GM19023 (cell line): Measurements from ENCODE around the gene GDF15.

ENCODE experiments used
- ATAC-seq: cut with Tn5 transposase; IDR thresholded peaks from one replicate; pipeline ENCODE4 v1.9.1; 2021; ENCODE audit warnings: mild to moderate bottlenecking, moderate library complexity; ENCODE audit not compliant: unreplicated experiment

GDF15 gene

DNA sequence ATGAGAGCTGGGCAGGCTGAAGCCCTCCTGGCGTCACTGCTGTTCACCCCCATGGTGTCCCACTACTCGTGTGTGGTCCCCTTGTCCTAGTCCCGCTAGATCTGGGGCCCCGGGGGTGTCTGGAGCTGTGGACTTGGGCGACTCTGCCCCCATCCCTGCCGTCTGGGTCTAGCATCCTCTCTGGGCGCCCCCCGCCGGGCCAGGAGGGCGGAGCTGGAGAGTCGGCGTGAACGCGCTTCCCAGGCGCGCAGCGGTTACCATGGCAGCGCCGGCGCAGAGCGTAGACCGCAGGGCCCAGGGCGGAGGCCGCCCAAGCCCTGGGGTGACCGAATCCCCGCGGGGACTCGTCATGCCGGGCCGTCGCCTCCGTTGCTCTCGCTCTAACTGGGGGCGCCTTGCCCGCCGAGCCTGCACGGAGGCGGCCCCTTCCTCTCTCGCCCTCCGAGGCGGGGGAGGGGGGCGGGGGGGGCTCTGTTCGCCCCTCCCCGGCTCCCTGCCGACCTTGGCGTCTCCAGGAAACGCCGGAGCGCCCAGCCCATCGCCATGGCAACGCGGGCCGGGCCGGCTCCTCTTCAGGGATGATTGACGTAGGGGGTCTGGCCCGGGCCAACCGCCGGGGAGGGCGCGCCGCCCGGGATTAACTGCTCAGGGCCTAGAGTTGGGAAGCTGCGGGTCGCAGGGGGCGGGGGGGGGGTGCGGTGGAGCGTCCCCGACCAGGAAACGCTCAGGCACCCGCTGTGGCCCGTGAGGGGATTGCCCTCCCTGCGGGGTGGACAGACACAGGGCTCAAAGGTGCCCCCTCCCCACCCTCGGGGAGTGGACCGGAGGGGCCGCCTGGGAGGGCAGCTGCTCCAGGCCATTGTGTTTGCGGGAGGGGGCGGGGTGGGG is 43.1 kb downstream of the GDF15 start:
- peak; percentile 62 for ATAC-seq

DNA sequence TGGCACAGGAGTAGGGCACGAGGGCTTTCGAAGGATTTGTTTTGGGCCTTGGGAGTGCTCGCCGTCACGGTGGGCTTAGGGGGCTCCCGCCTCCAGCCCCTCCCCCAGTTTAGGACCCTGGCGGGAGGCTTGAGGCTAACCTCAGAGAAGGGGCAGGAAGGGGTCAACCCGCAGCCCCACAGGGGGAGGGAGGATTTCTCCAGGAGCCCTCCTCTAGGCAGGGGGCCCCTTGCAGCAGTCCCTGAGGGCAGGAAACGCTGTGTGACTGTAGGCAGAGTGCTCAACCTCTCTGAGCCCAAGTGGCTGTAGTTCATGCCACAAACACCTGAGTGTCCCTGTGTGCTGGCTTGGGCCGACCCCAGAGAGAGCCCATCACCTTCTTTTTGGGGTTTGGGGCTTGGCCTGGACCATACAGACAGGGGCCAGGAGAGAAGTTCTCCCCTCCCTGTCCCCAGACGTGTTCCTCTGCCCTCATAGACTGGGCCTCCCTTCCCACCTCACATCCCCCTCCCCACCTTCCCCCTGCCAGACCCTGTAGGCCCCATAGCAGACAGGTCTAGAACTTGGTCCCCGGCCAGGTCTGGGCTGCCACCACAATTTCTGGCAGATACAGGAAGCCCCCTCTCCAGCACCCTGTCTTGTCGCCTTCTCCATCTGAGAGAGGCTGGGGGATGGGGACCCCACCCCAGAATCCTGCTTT is 43.9 kb downstream of the GDF15 start:
- ATAC-seq, result no peak

DNA sequence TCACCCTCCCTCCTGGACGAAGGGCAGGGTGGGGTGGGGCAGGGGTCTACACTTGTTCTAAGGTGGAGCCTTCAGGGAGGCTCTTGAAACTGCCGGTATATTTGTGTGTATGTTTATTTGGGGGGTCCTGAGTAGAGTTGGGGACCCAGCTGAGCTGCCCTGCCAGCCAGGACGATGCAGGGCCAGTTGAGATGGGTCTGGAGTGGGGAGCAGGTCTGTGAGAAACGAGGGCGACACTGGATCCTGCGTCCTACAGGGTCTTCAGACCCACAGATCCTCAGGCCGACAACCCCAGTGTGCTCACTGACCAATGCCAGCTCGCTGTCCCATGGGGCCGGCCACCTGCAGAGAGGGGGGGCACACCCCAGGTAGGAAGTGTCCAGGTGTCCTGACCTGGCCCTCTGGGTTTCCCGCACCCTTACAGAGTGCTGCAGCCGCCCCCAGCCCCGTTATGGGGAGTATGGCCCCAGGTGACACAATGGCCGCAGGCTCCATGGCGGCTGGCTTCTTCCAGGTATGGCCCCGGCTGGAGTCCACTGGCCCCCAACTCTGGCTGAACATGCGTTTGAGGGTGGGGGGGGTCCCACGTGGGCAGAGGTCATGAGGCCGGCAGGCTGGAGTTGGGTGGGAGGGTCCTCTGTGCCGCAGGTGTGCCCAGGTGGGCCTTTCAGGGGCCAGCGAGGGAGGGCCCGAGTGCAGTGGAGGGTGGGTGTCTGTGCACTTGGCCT is 44.6 kb downstream of the GDF15 start:
- ATAC-seq, result no peak

DNA sequence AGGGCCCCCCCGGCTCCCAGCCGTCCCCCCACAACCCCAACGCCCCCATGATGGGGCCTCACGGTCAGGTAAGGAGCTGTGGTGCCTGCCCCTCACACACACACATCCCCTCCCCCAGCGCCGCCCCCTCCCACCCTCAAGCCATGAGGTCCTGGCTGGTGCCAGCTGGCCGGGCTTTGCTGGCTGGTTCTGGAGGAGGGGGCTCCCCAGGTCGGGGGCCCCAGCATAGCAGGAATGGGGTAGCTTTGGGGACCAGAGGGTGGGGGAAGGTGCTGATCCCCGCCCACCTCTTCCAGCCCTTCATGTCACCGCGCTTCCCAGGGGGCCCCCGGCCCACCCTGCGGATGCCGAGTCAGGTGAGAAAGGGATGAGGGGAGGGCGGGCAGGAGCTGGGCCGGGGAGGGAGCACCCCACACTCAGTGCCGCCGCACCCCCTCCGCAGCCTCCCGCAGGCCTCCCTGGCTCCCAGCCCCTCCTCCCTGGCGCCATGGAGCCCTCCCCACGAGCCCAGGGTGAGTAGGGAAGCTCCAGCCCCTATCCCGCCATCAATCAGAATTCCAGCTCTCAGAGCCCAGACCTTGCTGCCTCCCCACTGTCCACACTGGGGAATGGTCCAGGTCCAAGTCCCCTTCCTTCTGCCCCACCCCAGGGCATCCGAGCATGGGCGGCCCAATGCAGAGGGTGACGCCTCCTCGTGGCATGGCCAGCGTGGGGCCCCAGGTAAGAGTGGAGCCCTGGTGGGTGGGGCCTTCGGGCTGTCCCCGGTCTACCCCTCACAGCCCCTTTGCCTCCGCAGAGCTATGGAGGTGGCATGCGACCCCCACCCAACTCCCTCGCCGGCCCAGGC is 45.6 kb downstream of the GDF15 start:
- no peak for ATAC-seq

DNA sequence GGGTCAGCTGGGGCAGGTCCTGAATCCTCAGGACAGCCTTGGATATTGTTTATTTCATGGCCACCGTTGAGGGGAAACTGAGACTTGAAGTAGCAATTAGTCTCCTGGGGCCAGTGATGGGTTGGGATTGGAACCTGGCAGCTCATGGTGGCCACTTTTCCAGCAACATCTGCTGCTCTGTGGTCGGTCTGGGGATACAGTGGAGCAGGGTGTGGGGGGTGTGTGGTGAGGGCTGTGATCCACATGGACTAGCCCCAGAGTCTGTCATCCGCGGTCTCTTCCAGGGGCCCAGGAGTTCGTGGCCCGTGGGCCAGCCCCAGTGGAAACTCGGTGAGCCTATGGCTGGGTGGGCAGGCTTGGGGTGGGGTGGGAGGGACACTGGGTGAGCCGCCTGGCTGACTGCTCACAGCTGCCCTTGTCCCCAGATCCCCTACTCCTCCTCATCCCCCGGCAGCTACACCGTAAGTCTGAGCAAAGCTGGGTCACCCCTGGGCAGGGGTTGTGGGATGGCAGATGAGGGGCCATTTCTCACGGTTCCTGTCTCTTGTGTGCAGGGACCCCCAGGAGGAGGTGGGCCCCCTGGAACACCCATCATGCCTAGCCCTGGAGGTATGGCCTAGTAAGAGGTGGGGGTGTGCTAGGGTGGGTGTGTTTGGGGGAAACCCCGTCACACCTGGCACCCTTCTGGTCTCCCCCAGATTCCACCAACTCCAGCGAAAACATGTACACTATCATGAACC is 46.5 kb downstream of the GDF15 start:
- no peak for ATAC-seq

DNA sequence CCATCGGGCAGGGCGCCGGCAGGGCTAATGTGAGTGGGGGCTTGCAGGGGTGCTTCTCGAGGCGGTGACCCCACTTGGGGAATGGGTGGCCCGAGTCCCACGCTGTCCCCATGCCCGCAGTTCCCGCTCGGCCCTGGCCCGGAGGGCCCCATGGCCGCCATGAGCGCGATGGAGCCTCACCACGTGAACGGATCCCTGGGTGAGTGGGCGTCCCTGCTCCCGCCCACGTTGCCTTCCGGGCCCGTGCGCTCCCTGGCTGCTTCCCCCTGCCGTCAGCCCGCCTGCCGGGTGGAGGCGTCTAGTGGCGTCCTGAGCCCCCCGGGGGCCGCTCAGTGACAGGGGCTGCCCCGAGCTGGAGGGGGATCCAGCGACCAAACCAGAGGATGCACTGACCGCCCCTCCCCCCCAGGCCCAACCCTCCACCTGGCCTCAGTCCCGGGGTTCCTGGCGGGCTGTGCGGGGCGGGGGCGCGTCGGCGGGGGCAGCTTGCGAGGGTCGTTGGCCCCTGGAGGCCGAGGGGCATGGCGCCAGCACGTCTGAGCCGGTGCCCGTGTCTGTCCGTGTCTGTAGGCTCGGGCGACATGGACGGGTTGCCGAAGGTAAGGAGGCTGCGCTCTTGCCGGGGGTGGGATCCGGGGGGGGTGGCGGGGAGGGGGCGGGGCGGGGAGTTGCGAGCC is 47.2 kb downstream of the GDF15 start:
- ATAC-seq, result no peak

DNA sequence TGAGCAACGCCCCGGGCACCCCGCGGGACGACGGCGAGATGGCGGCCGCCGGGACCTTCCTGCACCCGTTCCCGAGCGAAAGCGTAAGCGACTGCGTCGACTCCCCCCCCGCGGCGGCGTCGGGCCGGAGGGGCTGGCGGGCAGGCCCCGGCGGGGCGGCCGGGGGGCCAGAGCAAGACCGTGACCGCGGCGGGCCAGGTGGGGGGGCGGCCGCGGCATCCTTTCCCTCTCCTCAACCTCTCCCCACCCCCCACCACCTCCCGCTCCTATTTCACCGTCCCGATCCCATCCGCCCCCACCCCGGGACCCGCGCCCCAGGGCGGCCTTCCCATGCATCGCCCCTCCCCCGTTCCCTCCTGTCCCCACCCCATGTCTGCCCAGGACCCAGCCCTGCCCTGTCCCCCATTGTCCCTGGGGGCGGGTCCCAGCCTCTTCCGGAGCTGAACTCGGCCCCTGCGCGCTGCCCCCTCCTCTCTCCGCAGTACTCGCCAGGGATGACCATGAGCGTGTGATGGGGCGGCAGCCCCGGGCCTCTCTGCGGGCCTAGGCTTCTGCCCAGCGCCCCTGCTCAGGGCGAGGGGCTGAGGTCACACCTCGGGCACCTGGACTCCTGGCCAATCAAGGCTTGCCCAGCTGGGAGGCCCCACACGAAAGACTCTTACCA is 47.9 kb downstream of the GDF15 start:
- no peak for ATAC-seq

DNA sequence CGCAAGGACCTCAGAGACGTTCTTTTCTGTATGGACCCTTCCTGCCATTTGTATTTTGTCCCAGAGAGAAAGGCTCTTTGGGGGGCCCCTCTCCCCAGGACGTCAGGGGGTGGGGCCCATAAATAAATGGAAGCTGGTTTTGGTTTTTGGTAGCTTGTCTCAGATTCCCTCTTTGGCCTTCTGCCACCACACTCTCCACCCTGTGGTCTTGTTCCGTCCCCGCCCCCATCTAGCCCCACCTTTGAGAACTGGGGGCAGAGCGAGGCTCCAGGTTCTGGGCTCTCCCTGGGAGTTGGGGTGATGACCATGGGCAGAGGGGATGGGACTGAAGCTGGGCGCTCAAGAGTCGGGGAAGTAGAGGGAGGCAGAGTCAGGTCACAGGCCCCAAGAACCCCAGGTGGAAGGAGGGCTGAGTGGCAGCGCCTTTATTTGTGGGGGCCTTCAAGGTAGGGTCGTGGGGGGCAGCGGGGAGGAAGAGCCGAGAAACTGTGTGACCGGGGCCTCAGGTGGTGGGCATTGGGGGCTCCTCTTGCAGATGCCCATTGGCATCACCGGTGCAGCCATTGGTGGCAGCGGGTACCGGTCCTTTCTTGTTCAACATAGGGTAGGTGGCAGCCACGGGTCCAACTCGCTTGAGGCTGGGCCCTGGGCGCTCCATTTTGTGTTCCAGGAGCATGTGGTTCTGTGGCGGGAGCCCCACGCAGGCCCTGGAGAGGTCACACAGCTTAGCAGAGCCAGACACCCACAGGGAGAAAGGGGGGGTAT is 48.6 kb downstream of the GDF15 start:
- no peak for ATAC-seq

DNA sequence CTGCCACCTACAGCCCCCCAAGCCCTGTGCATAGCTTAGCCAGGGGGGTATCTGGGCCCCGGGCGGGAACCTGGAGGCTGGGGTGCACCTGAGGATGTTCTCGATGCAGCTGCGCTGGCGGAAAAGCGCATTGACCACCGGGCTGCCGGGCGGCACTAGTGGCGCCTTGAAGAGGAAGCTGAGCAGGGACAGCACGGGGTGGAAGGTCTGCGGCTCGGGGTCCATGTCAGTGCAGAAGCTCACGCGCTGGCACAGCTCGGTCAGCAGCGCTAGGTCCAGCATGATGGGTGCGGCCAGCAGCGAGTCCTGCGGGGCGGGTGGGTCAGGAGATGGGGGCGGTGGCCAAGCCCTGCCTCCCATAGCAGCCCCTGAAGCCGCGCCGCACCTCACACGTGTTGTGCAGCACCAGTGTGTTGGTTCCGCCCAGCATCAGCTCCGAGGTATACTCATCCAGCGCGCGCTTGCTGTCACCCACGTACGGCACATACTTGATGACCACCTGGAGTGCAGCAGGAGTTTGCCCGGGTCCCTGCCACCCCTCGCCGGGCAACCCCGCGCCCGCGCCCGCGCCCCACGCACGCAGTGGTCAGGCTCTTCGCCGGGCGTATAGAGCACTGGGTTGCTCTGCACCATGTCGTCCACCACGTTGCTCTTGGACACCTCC is 49.4 kb downstream of the GDF15 start:
- ATAC-seq, result no peak

DNA sequence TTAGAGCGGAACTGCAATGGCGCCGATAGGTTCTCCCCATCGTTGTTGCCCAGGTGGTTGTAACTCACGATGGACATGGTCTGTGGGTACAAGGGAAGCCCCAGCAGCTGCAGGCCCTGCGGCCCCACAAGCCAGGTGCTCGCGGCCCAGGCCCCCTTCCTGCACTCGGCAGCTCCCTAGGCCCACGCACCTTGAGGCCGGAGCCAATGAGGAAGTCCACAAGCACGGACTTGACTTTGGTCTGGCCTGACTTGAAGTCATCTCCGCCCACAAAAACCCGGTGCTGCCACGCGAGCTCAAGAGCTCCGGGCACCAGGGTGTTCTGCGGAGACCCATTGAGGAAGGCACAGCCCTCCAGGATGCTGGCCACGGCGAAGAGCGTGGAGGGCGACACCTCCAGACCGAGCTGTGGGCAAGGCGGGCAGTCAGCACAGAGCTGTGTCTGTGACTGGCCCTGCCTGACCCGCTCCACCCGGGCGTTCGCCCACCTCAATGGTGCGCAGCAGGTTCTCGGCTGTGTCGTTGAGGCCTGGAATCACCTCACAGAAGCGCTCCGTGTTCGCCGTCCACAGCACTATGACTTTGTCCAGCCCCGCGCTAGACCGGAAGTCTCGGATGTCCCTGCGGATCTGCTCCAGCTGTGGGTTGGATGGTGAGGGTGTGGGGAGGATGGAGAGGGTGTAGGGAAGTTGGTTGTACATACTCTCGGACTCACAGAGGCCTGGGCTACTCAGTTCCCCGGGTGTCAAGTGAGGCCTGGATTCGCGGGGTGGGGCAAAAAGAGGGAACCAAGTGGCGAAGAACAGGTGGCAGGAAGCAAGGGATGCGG is 50.1 kb downstream of the GDF15 start:
- no peak for ATAC-seq

DNA sequence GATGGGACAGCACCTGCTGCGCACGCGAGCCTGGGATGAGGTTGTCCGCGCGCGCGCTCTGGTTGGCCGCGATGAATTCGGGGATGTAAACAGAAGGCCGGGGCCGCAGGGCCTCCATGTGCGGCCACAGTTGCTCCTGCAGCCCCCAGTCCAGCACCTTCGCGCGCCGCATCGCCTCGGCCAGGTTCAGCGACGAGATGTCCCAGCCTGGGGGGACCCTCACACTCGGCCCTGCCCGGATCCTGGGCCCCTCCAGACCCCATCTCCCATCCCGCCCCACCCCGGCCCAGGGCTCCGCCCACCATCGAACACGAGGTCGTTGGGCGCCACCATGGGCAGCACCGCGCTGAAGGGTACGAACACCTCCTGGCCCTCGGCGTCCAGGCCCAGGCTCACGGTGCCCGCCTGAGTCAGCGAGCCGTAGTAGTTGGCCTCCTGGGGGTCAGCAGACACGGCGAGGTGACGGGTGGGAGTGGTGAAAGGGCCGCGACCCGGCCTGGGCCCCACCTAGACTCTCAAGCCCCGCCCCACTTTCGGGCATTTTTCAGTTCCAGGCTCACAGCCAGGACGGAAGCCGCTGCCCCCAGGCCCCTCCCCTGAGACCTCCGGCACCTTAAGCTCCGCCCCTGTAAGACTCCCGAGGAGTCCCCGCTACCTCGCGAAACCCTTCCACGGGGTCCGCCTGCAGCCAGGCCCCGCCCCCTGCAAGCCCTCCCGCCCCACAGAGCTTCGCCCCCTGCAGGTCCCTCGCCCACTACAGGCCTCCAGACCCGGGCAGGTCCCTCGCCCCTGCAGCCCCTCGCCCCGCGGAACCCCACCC is 50.9 kb downstream of the GDF15 start:
- ATAC-seq, result peak; percentile 40

DNA sequence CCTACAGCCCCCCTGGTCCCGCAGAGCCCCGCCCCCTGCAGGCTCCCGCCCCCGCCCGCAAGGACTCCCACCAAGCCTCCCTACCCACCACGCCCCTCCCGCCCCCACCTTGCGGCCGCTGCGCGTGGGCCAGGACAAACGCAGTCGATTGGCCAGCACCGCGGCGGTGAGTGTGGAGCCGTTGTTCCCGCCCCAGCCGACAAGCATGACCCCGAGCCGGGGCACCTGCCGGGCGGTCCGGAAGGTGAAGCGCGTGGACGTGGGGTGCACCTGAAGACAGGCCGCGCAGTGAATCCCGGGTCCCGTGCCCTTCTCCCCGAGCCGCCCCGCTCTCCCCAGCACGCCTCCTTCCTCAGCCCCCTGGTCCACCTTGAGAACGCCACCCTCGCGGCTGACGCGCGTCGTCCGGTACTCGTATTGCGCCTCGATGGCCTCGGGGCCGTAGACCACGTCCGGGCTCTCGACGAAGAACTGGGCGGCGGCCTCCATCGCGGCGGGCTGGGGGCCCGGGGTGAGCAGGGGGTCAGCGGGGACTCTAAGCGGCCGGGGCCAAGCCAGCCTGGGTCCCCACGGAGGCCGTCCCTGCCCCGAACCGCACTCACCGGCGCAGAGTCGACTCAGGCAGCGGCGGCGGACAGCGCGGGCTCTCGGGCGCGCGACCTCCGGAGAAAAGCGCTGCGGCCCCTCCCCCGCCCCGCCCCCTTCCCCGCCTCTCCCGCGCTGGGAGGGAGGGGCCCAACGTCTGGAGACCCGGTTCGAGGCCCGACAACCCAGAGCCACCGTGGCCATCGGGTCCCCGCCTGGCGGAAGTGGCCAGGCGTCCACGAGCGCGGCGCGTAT is 51.8 kb downstream of the GDF15 start, which contains the start of gene ISYNA1:
Gene ISYNA1, minus strand, starts transcription at position 643 of the 840 bp plus-strand sequence. Its CDS starts 154 bp downstream, at position 489.
- ATAC-seq, result no peak

DNA sequence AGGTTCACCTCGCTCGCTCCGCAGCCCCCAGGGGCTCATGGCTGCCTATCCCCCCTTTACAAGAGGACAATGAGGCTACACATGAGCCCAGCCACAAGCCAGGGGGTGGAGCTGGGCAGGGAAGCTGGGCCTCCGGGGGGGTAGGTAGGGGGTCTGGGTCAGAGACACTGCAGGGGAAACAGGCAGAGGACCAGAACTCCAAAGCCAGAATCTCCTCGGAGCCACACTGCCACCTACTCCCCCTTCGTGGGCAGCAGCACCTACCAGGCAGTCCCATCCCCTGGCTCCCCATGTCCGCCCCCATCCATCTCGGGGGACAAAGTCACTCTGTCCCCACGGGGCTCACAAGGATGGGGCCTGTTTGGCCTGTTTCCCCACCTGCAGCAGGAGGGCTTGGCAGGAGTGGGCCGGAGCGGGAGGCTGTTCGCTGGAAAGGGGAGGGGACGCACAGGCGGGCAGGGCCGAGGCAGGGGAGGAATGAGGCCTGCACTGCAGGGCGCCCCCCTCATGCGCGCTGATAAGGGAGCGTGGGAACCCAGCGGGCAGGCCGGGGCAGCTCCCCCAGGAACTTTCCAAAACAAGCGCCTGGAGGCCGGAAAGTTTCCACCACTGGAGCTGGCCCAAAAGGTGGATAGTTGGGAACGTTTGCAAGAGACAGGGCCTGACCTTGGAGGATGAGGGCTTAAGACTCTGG is 52.5 kb downstream of the GDF15 start:
- no peak for ATAC-seq
